ENCODE results near the gene GRAMD2B.

GRCh38 chr5:126543009-126543408 is 119.8 kb downstream of the GRAMD2B start:
- TF ChIP-seq CTCF (conservative IDR thresholded peaks at IDR 0.05; ENCODE audit: low read depth, low read length) (no peak), EZH2 (IDR thresholded peaks at IDR 0.05; ENCODE audit: low read length, unreplicated experiment) (no peak), EZH2phosphoT487 (IDR thresholded peaks at IDR 0.05; ENCODE audit: borderline replicate concordance, low read length) (no peak)
